GM18498 (cell line): ENCODE measurements around the gene TDRD9.

Experiments used
- ATAC-seq: cut with Tn5 transposase; IDR thresholded peaks from one replicate; pipeline ENCODE4 v1.9.1; 2021; ENCODE audit warnings: mild to moderate bottlenecking, moderate library complexity; ENCODE audit not compliant: unreplicated experiment

The TDRD9 gene

DNA sequence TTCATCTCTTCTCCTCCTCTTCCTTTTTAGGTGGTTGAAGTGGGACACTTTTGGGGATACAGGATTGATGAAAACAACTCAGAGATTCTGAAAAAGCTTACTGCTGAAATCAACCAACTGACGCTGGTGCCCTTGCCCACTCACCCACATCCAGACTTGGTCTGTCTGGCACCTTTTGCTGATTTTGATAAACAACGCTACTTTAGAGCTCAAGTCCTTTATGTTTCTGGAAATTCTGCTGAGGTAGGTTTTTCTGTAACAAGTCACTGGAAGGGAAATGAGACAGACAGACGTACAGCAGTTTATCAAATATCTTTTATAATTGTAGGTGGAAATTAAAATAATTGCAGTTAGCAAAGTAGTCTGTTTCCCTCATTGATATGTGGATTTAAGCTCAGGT is 97.3 kb downstream of the TDRD9 start:
- no peak for ATAC-seq

DNA sequence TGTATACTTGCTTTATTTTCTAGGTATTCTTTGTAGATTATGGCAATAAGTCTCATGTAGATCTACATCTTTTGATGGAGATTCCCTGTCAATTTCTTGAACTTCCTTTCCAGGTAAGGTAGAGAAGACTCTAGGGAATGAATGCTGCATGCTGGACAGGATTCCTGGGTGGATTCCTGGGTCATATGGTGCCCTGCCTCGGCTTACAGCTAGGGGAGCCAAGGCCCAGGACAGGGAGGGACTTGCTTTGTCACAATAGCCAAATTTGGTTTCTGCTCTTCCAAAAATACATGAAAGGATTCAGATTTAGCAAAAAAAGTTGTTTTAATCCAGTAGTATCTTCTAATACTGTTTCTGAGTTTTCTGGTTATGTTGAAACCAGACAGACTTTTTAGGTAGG is 97.8 kb downstream of the TDRD9 start:
- ATAC-seq, result no peak

- ATAC-seq, result no peak
These were observed 102.7 kb downstream of the TDRD9 start for GRCh38 chr14:104030958-104031357.

DNA sequence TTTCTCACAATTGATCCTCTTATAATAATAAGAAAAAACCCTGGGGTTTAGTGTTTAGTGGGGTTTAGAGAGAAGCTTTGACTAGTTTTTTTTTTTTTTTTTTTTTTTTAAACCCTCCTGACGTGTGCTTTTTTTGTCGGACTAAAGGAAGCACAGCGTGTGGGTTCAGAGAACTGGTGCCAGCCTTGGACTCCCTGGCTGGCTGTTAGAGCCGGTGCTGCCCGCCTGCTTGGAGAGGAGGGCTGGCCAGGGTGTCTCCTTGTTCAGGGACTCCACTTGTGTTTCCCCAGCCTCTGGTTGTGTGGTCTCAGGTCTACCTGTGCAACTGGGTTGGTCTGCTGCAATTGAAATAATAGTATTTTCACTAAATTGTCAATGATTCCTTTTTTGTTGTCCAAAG is 103.1 kb downstream of the TDRD9 start:
- no peak for ATAC-seq

- no peak for ATAC-seq
These were observed 106.9 kb downstream of the TDRD9 start for GRCh38 chr14:104034976-104035699.

- ATAC-seq, result no peak
These were observed 108.0 kb downstream of the TDRD9 start for GRCh38 chr14:104036212-104036611.

- ATAC-seq, result no peak
These were observed 108.8 kb downstream of the TDRD9 start for GRCh38 chr14:104037074-104037473.

- no peak for ATAC-seq
These were observed 109.6 kb downstream of the TDRD9 start for GRCh38 chr14:104037903-104038302.

DNA sequence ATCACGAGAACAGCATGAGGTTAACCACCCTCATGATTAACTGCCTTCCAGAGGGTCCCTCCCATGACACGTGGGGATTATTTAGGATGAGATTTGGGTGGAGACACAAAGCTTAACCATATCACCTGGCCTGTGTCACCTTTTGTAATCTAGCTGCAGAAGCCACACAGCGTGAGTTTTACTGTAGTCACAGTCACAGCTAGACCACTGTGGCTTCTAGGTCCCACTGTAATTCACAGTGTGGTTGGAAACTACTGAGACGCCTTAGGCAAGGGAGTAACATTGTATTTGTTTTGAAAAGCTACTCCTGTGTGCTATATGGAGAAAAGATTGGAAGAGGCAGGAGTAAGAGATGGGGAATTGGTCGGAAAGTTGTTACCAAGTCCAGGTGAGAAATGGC is 111.0 kb downstream of the TDRD9 start:
- no peak for ATAC-seq

GRCh38 chr14:104040539-104040938 is 112.3 kb downstream of the TDRD9 start:
- ATAC-seq, result no peak

DNA sequence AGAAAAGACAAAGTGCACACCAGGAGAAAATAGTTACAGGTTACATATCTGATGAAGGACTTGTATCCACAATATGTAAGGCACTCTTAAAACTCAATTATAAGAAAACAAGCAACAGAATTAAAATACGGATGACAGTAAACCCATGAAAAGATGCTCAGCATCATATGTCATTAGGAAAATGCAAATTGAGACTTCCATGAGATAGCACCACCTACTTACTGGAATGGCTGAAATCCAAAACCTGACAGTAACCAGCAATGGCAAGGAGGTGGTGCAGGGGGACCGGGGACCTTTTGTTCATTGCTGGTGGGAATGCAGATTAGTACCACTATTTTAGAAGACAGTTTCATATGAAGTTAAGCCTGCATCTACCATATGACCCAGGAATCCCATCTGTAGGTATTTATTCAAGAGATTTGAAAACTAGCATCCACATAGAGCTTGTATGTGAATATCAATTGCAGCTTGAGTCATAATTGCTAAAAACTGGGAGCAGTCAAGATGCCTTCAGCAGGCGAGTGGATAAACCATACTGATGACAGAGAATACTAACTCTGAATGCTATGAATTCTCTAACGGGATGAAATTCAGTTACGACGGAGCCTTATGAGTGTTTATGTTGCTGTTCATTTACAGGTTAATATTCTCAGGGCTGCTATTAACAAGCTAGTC is 113.3 kb downstream of the TDRD9 start:
- no peak for ATAC-seq

DNA sequence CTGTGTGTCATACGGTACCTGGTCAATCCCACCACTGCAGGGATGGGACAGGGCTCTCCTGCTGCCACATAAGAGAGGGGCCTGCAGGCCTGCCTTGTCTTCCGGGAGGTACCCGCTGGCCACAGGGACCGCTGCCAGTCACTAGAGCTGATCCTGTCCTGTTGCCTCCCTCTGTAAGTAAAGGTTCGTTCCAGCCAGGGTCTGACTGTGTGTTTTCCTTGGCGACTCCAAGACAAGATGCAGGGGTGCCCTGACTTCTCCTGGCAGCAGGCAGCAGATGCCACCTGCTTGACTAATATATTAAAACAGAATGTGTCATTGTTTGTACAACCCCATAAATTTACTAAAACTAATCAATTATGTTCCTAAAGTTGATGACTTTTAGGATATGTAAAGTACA is 115.8 kb downstream of the TDRD9 start:
- no peak for ATAC-seq

GRCh38 chr14:104047761-104048160 is 119.5 kb downstream of the TDRD9 start:
- no peak for ATAC-seq

DNA sequence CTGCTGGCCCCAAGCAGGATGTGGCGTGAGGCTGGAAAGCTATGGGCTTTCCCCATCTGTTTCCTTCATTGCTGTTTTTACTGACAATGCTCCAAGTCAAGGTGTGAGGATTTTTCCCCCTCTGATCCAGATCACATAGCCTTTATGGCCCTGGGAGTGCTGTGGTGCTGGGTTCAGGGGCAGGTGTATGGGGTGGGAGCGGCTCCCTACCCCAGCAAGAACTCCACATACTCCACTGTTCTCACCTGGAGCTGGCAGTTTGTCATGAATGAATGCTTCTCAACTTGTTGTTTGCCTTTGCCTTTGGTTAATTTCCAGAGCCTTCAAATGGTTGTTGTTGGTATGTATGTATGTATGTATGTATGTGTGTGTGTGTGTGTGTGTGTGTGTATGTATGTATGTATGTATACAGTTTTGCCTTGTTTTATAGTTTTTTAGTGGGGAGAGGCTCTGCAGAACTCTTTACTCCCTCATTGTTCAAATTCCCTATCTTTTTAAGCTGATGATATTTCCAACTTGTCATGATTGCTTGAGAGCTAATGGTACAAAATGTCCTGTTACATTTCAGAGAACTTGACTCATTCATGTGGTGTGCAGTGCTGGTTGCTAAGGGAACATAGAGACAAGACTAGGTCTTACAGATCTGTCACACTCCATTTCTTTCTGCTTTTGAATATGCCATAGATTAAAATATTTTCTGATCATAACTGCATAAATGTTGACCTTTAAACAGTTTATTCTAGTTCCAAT is 120.7 kb downstream of the TDRD9 start:
- ATAC-seq, result no peak

DNA sequence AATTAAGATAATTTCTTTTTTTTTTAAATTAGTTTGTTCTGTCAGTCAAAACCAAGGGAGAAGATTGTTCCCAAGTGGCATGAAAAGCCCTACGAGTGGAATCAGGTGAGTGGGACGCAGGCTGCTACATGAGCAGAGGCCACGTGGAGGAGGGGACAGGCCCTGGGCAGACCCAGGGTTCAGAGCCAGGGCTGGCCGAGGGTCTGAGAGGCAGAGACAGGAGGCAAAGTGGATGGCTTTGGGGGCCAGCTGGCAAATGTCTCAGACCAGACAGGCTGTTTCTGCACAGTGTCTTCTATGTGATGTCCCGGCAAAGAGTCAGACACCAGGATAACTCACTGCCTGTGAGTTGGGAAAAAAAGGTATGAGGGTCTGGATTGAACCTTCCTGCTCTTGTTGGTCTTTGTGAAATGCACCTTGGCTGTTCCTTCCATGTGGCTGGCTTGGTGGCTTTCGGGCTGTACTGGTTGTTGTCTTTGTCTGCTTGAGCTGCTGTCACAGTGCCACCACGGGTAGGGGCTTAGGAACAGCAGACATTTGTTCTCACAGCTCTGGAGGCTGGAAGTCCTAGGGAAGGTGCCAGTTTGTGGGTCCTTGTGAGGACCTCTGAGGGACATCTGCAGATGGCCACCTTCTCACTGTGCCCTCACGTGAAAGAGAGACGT is 121.5 kb downstream of the TDRD9 start:
- no peak for ATAC-seq

DNA sequence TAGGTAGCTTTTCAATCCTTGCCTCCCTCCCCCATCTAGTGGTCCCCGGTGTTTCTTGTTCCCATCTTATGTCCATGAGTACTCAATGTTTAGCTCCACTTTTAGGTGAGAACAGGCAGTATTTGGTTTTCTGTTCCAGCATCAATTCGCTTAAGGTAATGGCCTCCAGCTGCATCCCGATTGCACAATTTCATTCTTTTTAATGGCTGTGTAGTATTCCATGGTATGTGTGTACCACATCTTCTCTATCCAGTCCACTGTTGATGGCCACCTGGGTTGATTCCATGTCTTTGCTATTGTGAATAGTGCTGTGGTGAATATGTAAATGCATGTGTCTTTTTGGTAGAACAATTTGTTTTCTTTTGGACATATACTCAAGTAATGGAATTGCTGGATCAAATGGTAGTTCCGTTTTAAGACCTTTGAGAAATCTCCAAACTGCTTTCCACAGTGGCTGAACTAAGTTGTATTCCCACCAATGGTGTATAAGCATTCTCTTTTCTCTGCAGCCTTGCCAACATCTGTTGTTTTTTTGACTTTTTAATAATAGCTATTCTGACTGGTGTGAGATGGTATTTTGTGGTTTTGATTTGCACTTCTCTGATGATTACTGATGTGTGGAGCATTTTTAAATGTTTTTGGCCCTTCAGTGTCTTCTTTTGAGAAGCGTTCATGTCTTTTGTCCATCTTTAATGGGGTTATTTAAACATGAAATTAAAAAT is 123.0 kb downstream of the TDRD9 start:
- no peak for ATAC-seq

GRCh38 chr14:104054222-104054905 is 126.1 kb downstream of the TDRD9 start:
- no peak for ATAC-seq

DNA sequence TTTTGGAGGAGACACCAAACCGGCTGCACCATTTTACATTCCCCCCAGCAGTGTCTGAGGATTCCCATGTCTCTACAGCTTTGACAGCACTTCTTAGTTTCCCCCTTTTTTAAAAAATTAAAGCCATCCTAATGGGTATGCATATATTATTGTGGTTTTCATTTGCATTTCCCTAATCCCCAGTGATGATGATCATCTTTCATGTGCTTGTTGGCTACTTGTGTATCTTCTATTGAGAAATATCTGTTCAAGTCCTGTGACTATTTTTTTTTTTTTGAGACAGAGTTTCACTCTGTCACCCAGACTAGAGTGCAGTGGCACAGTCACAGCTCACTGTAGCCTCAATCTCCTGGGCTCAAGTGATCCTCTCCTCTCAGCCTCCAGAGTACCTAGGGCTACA is 134.0 kb downstream of the TDRD9 start:
- ATAC-seq, result no peak

DNA sequence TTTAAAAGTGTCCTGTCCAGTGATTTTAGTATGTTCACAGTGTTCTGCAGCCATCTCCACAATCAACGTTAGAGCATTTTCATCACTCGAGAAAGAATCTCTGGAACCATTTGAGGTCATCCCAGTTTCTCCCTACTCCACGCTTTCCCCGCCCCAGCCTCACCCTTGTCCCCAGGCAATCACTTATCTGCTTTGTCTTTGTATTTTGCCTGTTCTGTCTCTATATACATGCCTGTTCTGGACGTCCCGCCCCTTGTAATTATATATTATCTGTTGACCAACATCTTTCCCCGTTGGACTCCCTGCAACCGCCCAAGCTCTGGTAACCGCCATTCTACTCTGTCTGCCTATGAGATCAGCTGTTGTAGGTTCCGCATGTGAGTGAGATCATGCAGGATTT is 135.7 kb downstream of the TDRD9 start:
- ATAC-seq, result no peak

GRCh38 chr14:104066279-104066678 is 138.0 kb downstream of the TDRD9 start:
- no peak for ATAC-seq
